CD14-positive monocyte (primary cell): ENCODE results near the gene NACA2. TPM values are rescaled to one million over a fixed set of nuclear protein-coding genes. Genes with fewer than 3 reads are reported as not detected.

Experiments used
- DNase-seq, 3 donors: peaks; one replicate each; pipeline ENCODE4 v3.0.0-alpha.2; 2011 to 2022
- H2AFZ ChIP-seq: 2 replicates; pipeline ENCODE4 v1.6.0; 2012; ENCODE audit warnings: mild to moderate bottlenecking, low read depth, low read length, inconsistent platforms; ENCODE audit not compliant: insufficient read depth, poor library complexity, severe bottlenecking
- H3K27ac ChIP-seq, 2 donors: 1 replicate in 1 of 2; 2 replicates in 1 of 2; pipeline ENCODE4 v1.5.1; 2012 to 2013; ENCODE audit warnings: low read length in 2 of 2, control low read depth in 1 of 2, inconsistent platforms in 1 of 2, low read depth in 1 of 2, mild to moderate bottlenecking in 1 of 2
- H3K27me3 ChIP-seq, 2 donors: one replicate each; pipeline versions ENCODE4 v1.6.0 to v1.6.1; 2011 to 2013; ENCODE audit warnings: low read length in 2 of 2; ENCODE audit not compliant: control insufficient read depth in 2 of 2, insufficient read depth in 2 of 2
- H3K36me3 ChIP-seq, 2 donors: replicated peaks in 1 of 2; 1 replicate in 1 of 2; 2 replicates in 1 of 2; pipeline versions ENCODE4 v1.5.1 to v1.6.1; 2012 to 2013; ENCODE audit warnings: low read length in 2 of 2, control low read depth in 1 of 2, inconsistent platforms in 1 of 2, mild to moderate bottlenecking in 1 of 2; ENCODE audit not compliant: insufficient read depth in 2 of 2, control insufficient read depth in 1 of 2
- H3K4me1 ChIP-seq, 2 donors: 1 replicate in 1 of 2; 2 replicates in 1 of 2; pipeline versions ENCODE4 v1.5.1 to v1.6.1; 2012 to 2013; ENCODE audit warnings: low read length in 2 of 2, control low read depth in 1 of 2, inconsistent platforms in 1 of 2, mild to moderate bottlenecking in 1 of 2, moderate library complexity in 1 of 2; ENCODE audit not compliant: insufficient read depth in 2 of 2, control insufficient read depth in 1 of 2
- H3K4me2 ChIP-seq: replicated peaks from 2 replicates; pipeline ENCODE3; 2012; ENCODE audit warnings: low read length, moderate library complexity, mild to moderate bottlenecking; ENCODE audit not compliant: poor library complexity, severe bottlenecking; ENCODE audit errors: extremely low read depth
- H3K4me3 ChIP-seq, 3 experiments: fragments of 200-600 bp in 1 of 3; sonication (generic) in 1 of 3; replicated peaks in 1 of 3; 1 replicate in 2 of 3; 2 replicates in 1 of 3; pipeline ENCODE4 v1.5.1; 2011 to 2013; ENCODE audit warnings: low read length in 3 of 3, mild to moderate bottlenecking in 3 of 3, control low read depth in 2 of 3, low read depth in 2 of 3, inconsistent platforms in 1 of 3, moderate library complexity in 1 of 3
- H3K79me2 ChIP-seq: 2 replicates; pipeline ENCODE4 v1.6.0; 2012; ENCODE audit warnings: mild to moderate bottlenecking, control low read depth, inconsistent platforms, low read length, moderate library complexity; ENCODE audit not compliant: insufficient read depth
- H3K9ac ChIP-seq: 2 replicates; pipeline ENCODE4 v1.6.0; 2017; ENCODE audit warnings: low read length, mild to moderate bottlenecking; ENCODE audit not compliant: insufficient read depth, poor library complexity, severe bottlenecking
- H3K9me3 ChIP-seq, 2 donors: replicated peaks in 1 of 2; 1 replicate in 1 of 2; 2 replicates in 1 of 2; pipeline versions ENCODE4 v1.5.1 to v1.6.1; 2012 to 2013; ENCODE audit warnings: low read length in 2 of 2, control low read depth in 1 of 2; ENCODE audit not compliant: control insufficient read depth in 1 of 2, insufficient read depth in 1 of 2
- H4K20me1 ChIP-seq: 2 replicates; pipeline ENCODE4 v1.6.0; 2012; ENCODE audit warnings: mild to moderate bottlenecking, low read length, control low read depth, moderate library complexity; ENCODE audit not compliant: insufficient read depth
- H3K27ac Mint-ChIP-seq, 7 donors: one replicate each; pipeline ENCODE4 v1.8.0; 2020; ENCODE audit warnings: mild to moderate bottlenecking in 7 of 7, mixed read lengths in 7 of 7, moderate library complexity in 6 of 7, inconsistent platforms in 2 of 7
- H3K27me3 Mint-ChIP-seq, 3 donors: one replicate each; pipeline ENCODE4 v1.8.0; 2021 to 2022; ENCODE audit warnings: low read depth in 3 of 3, mild to moderate bottlenecking in 3 of 3, mixed read lengths in 3 of 3, moderate library complexity in 3 of 3, inconsistent platforms in 1 of 3
- H3K36me3 Mint-ChIP-seq, 2 donors: one replicate each; pipeline ENCODE4 v1.8.0; 2020; ENCODE audit warnings: mixed read lengths in 2 of 2, inconsistent platforms in 1 of 2, mild to moderate bottlenecking in 1 of 2
- H3K4me1 Mint-ChIP-seq: one replicate; pipeline ENCODE4 v1.8.0; 2020; ENCODE audit warnings: mild to moderate bottlenecking, mixed read lengths
- H3K4me3 Mint-ChIP-seq, 2 donors: one replicate each; pipeline ENCODE4 v1.8.0; 2020; ENCODE audit warnings: mild to moderate bottlenecking in 2 of 2, mixed read lengths in 2 of 2, moderate library complexity in 1 of 2
- H3K9me3 Mint-ChIP-seq, 7 donors: one replicate each; pipeline ENCODE4 v1.8.0; 2020 to 2022; ENCODE audit warnings: mixed read lengths in 7 of 7, mild to moderate bottlenecking in 6 of 7, moderate library complexity in 6 of 7, inconsistent platforms in 2 of 7
- WGBS: methylation state at CpG from one replicate; pipeline ENCODE4 v1.1.5; 2013; ENCODE audit warnings: missing lambda C conversion rate; ENCODE audit not compliant: insufficient coverage; 5-methylcytosine and 5-hydroxymethylcytosine counted together
- intact Hi-C, 2 donors: fragments of 100-400 bp; cut with micrococcal nuclease; formaldehyde crosslinking; loops; one replicate each; pipeline versions ENCODE4 v1.15.0 to v1.15.1; 2023
- polyA plus RNA-seq, 3 donors: library from polyadenylated mRNA; depleted of rRNA in 1 of 3; unstranded in 2 of 3; stranded (reverse) in 1 of 3; fragments of 300-500 nt in 2 of 3; fragments of >200 nt in 1 of 3; fragmentation: Illumina TruSeq in 2 of 3; gene quantifications; 1 replicate in 2 of 3; 2 replicates in 1 of 3; pipeline ENCODE4 v1.2.3, GENCODE V29; 2012 to 2021
- TF ChIP-seq, protein P1 (sequence below): fragments of 200-600 bp; IDR thresholded peaks from one replicate; pipeline ENCODE4 v1.8.0; 2022; ENCODE audit warnings: antibody characterized with exemption, mild to moderate bottlenecking

NACA2 gene
- polyA plus RNA-seq, 3 donors = not detected

DNA sequence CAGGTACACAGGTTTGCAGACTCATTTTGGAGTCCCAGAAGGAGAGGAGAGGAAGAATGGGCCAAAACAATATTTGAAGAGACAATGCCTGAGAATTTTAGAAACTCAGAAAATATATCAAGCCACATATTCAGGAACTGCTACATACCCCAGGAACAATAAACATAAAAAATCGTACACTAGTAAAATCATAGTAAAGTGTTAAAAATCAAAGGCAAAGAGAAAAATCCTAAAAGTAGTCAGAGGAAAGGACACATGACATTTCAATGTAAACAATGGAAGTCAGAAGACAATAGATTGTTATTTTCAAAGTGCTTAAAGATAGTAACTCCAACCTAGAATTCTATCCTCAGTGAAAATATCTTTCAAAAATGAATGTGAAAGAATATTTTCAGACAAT is 28.5 kb upstream of the NACA2 start:
- Mint-ChIP-seq H3K27me3 (peaks cover 0 to 4% (median 4%) of the 10 kb centered on the region in 3 donors), H3K4me3 (no peak overlapping the region), H3K27ac (no peak overlapping the region), H3K9me3 (peaks cover 8 to 22% (median 19%) of the 10 kb centered on the region in 7 donors), H3K36me3 (no peaks in the 10 kb centered on the region), H3K4me1 (peaks cover 4% of the 10 kb centered on the region)
- no peaks in the 10 kb centered on the region for H4K20me1 ChIP-seq
- TF ChIP-seq, protein P1, sequence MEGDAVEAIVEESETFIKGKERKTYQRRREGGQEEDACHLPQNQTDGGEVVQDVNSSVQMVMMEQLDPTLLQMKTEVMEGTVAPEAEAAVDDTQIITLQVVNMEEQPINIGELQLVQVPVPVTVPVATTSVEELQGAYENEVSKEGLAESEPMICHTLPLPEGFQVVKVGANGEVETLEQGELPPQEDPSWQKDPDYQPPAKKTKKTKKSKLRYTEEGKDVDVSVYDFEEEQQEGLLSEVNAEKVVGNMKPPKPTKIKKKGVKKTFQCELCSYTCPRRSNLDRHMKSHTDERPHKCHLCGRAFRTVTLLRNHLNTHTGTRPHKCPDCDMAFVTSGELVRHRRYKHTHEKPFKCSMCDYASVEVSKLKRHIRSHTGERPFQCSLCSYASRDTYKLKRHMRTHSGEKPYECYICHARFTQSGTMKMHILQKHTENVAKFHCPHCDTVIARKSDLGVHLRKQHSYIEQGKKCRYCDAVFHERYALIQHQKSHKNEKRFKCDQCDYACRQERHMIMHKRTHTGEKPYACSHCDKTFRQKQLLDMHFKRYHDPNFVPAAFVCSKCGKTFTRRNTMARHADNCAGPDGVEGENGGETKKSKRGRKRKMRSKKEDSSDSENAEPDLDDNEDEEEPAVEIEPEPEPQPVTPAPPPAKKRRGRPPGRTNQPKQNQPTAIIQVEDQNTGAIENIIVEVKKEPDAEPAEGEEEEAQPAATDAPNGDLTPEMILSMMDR = no peak
- H3K4me1 ChIP-seq = no peaks in the 10 kb centered on the region
- no peak overlapping the region for H3K9ac ChIP-seq
- H3K4me2 ChIP-seq = no peak overlapping the region
- no peak for DNase-seq
- peaks cover 9 to 14% of the 10 kb centered on the region in 2 donors for H3K9me3 ChIP-seq
- no peak overlapping the region for H2AFZ ChIP-seq
- no peak overlapping the region for H3K27ac ChIP-seq
- WGBS = no CpG with 5 or more reads among the region's 1 CpG
- no peak overlapping the region for H3K4me3 ChIP-seq
- no peaks in the 10 kb centered on the region for H3K36me3 ChIP-seq
- no peaks in the 10 kb centered on the region for H3K27me3 ChIP-seq
- H3K79me2 ChIP-seq = no peaks in the 10 kb centered on the region
- intact Hi-C loops = no loop called here

DNA sequence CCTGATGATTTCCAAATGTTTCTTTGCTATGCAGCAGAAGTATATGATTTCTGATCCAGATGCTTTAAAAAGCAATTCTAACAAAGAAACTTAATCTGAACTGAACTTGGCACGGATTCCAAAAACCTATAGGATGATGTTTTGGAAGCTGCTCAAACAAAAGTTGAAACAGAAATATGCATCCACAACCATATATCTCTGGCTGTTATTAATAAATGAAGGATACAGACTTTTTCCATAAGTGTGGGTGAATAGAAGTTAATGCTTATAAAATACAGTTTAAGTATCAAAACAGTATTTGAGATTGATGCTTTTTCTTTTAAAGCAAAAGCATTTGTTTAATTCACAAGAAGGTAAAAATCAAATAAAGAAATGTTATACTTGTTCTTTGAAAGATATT is 27.9 kb upstream of the NACA2 start:
- no peak overlapping the region for H3K27ac Mint-ChIP-seq
- Histone ChIP-seq H3K9ac (no peak overlapping the region), H2AFZ (no peak overlapping the region), H3K79me2 (no peaks in the 10 kb centered on the region), H3K4me2 (no peak overlapping the region), H3K36me3 (no peaks in the 10 kb centered on the region), H4K20me1 (no peaks in the 10 kb centered on the region), H3K4me3 (no peak overlapping the region), H3K27me3 (no peaks in the 10 kb centered on the region), H3K4me1 (no peaks in the 10 kb centered on the region), H3K27ac (no peak overlapping the region), H3K9me3 (peaks cover 9 to 14% of the 10 kb centered on the region in 2 donors)
- no CpG with 5 or more reads among the region's 1 CpG for WGBS
- no peaks in the 10 kb centered on the region for H3K36me3 Mint-ChIP-seq
- intact Hi-C loops = no loop called here
- H3K4me3 Mint-ChIP-seq = no peak overlapping the region
- peaks cover 4% of the 10 kb centered on the region for H3K4me1 Mint-ChIP-seq
- H3K9me3 Mint-ChIP-seq = peaks cover 8 to 22% (median 19%) of the 10 kb centered on the region in 7 donors
- peaks cover 0 to 4% (median 2%) of the 10 kb centered on the region in 3 donors for H3K27me3 Mint-ChIP-seq
- TF ChIP-seq, protein P1 = no peak
- DNase-seq = no peak
